CD4-positive, alpha-beta T cell (primary cell): Measurements from ENCODE around the gene POP7. TPM values are rescaled to one million over a fixed set of nuclear protein-coding genes. Genes with fewer than 3 reads are reported as not detected.

Experiments
- ATAC-seq: fragments of 200-7000 bp; cut with Tn5 transposase; one replicate; pipeline ENCODE4 v1.10.0; 2022; ENCODE audit warnings: mild to moderate bottlenecking; ENCODE audit not compliant: poor library complexity
- CTCF ChIA-PET: fragments of 350-600 bp; sonication (Branson Sonifier 250); formaldehyde crosslinking; loops from one replicate; lab custom pipeline; 2021; ENCODE audit warnings: antibody characterized with exemption, inconsistent platforms; lab: Charles Lee
- POLR2A ChIA-PET: fragments of 350-600 bp; sonication (Branson Sonifier 250); formaldehyde crosslinking; loops from one replicate; lab custom pipeline; 2021; ENCODE audit warnings: antibody characterized with exemption, inconsistent platforms; lab: Charles Lee
- DNase-seq, 14 experiments: peaks; one replicate each; pipeline ENCODE4 v3.0.0-alpha.2; 2013 to 2020; ENCODE audit warnings: mixed read lengths in 2 of 14
- H3K27ac ChIP-seq, 2 donors: one replicate each; pipeline versions ENCODE4 v1.5.1 to v1.7.0; 2013; ENCODE audit warnings: low read length in 2 of 2, low read depth in 1 of 2, mild to moderate bottlenecking in 1 of 2
- H3K27me3 ChIP-seq, 2 experiments: 1 replicate in 1 of 2; 2 replicates in 1 of 2; pipeline versions ENCODE4 v1.6.1 to v1.7.0; 2013; ENCODE audit warnings: low read length in 2 of 2, control low read depth in 1 of 2, mild to moderate bottlenecking in 1 of 2, moderate library complexity in 1 of 2; ENCODE audit not compliant: insufficient read depth in 2 of 2, control insufficient read depth in 1 of 2
- H3K36me3 ChIP-seq: one replicate; pipeline ENCODE4 v1.6.1; 2013; ENCODE audit warnings: low read length, control low read depth; ENCODE audit not compliant: insufficient read depth
- H3K4me1 ChIP-seq: one replicate; pipeline ENCODE4 v1.6.1; 2013; ENCODE audit warnings: low read length, control low read depth; ENCODE audit not compliant: insufficient read depth
- H3K4me3 ChIP-seq: one replicate; pipeline ENCODE4 v1.5.1; 2013; ENCODE audit warnings: mild to moderate bottlenecking, low read length, moderate library complexity
- H3K9me3 ChIP-seq, 2 experiments: 1 replicate in 1 of 2; 2 replicates in 1 of 2; pipeline versions ENCODE4 v1.6.1 to v1.7.0; 2013; ENCODE audit warnings: low read length in 2 of 2, mild to moderate bottlenecking in 2 of 2, control low read depth in 1 of 2, moderate library complexity in 1 of 2; ENCODE audit not compliant: control insufficient read depth in 1 of 2, insufficient read depth in 1 of 2
- H3K27ac Mint-ChIP-seq: one replicate; pipeline ENCODE4 v1.8.0; 2020; ENCODE audit warnings: mixed read lengths
- H3K27me3 Mint-ChIP-seq: one replicate; pipeline ENCODE4 v1.8.0; 2021; ENCODE audit warnings: mixed read lengths
- H3K36me3 Mint-ChIP-seq: one replicate; pipeline ENCODE4 v1.8.0; 2021; ENCODE audit warnings: low read depth, mixed read lengths
- H3K4me1 Mint-ChIP-seq: one replicate; pipeline ENCODE4 v1.8.0; 2021; ENCODE audit warnings: low read depth, mixed read lengths
- H3K4me3 Mint-ChIP-seq: one replicate; pipeline ENCODE4 v1.8.0; 2020; ENCODE audit warnings: mild to moderate bottlenecking, mixed read lengths
- H3K9me3 Mint-ChIP-seq: one replicate; pipeline ENCODE4 v1.8.0; 2020; ENCODE audit warnings: mixed read lengths
- intact Hi-C, 2 experiments: fragments of 100-400 bp; cut with DNase I in 1 of 2; cut with micrococcal nuclease in 1 of 2; formaldehyde crosslinking; loops; one replicate each; pipeline versions ENCODE4 v1.15.1 to v1.9.0; 2023 to 2025; cut with DNase I, micrococcal nuclease
- total RNA-seq, 174 experiments: library from RNA in 2 of 174; stranded (reverse) in 2 of 174; gene quantifications; one replicate each; pipeline ENCODE4 v1.2.3 and lab custom pipeline; 2021 to 2026
- TF ChIP-seq, protein P1 (sequence below): fragments of 200-600 bp; IDR thresholded peaks from one replicate; pipeline ENCODE4 v1.8.0; 2022; ENCODE audit warnings: antibody characterized with exemption, mild to moderate bottlenecking

Gene POP7
- total RNA-seq, 2 experiments from 2014 or later: 7.4 to 7.5 TPM

GRCh38 chr7:100726996-100727761, 21.3 kb downstream of the POP7 start:
- no peaks in the 10 kb centered on the region for H3K36me3 Mint-ChIP-seq
- Histone ChIP-seq H3K9me3 (no peaks in the 10 kb centered on the region), H3K27me3 (peaks cover 2 to 16% of the 10 kb centered on the region in 2 experiments), H3K4me1 (peaks cover 3% of the 10 kb centered on the region), H3K27ac (no peak overlapping the region), H3K36me3 (no peaks in the 10 kb centered on the region), H3K4me3 (no peak overlapping the region)
- CTCF ChIA-PET: interaction anchor here (0.5 to 0.6 kb wide), 2 partner anchors 371 to 698 kb away, joined by 3 to 4 read pairs; no protein-coding TSS in a partner anchor
- peaks cover 40% of the 10 kb centered on the region for H3K27me3 Mint-ChIP-seq
- DNase-seq (no peak), ATAC-seq (no peak)
- H3K4me3 Mint-ChIP-seq: no peak overlapping the region
- H3K4me1 Mint-ChIP-seq: peaks cover 5% of the 10 kb centered on the region
- no peaks in the 10 kb centered on the region for H3K9me3 Mint-ChIP-seq
- POLR2A ChIA-PET: interaction anchor here (0.6 kb wide), 1 partner anchor 554 kb away, joined by 5 read pairs; no protein-coding TSS in a partner anchor
- H3K27ac Mint-ChIP-seq: no peak overlapping the region
- TF ChIP-seq, protein P1, sequence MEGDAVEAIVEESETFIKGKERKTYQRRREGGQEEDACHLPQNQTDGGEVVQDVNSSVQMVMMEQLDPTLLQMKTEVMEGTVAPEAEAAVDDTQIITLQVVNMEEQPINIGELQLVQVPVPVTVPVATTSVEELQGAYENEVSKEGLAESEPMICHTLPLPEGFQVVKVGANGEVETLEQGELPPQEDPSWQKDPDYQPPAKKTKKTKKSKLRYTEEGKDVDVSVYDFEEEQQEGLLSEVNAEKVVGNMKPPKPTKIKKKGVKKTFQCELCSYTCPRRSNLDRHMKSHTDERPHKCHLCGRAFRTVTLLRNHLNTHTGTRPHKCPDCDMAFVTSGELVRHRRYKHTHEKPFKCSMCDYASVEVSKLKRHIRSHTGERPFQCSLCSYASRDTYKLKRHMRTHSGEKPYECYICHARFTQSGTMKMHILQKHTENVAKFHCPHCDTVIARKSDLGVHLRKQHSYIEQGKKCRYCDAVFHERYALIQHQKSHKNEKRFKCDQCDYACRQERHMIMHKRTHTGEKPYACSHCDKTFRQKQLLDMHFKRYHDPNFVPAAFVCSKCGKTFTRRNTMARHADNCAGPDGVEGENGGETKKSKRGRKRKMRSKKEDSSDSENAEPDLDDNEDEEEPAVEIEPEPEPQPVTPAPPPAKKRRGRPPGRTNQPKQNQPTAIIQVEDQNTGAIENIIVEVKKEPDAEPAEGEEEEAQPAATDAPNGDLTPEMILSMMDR: no peak
- intact Hi-C loops: no loop called here

- no peaks in the 10 kb centered on the region for H3K36me3 ChIP-seq
- no peak overlapping the region for H3K27ac ChIP-seq
- no peaks in the 10 kb centered on the region for H3K9me3 Mint-ChIP-seq
- H3K4me3 Mint-ChIP-seq: no peak overlapping the region
- intact Hi-C loops: no loop called here
- peaks cover 2 to 8% of the 10 kb centered on the region in 2 experiments for H3K27me3 ChIP-seq
- H3K4me3 ChIP-seq: no peak overlapping the region
- peaks cover 5% of the 10 kb centered on the region for H3K4me1 Mint-ChIP-seq
- ChIA-PET CTCF (no interaction called here), POLR2A (no interaction called here)
- H3K36me3 Mint-ChIP-seq: no peaks in the 10 kb centered on the region
- no peak overlapping the region for H3K27ac Mint-ChIP-seq
- no peaks in the 10 kb centered on the region for H3K9me3 ChIP-seq
- TF ChIP-seq, protein P1: no peak
- peaks cover 31% of the 10 kb centered on the region for H3K27me3 Mint-ChIP-seq
- peaks cover 3% of the 10 kb centered on the region for H3K4me1 ChIP-seq
- DNase-seq: no peak
- ATAC-seq: no peak
Observed at GRCh38 chr7:100728196-100728595, 22.3 kb downstream of the POP7 start.

GRCh38 chr7:100730136-100730800, 24.3 kb downstream of the POP7 start:
- no peak overlapping the region for H3K27ac Mint-ChIP-seq
- intact Hi-C loops: no loop called here

More at GRCh38 chr7:100730136-100730800, 24.3 kb downstream of the POP7 start:
- Histone ChIP-seq H3K27me3 (peaks cover 0 to 2% of the 10 kb centered on the region in 2 experiments), H3K4me3 (no peak overlapping the region), H3K4me1 (peaks cover under 1% of the 10 kb centered on the region), H3K9me3 (no peaks in the 10 kb centered on the region), H3K36me3 (no peaks in the 10 kb centered on the region), H3K27ac (no peak overlapping the region)
- TF ChIP-seq, protein P1: no peak
- ATAC-seq: no peak
- no peak overlapping the region for H3K4me3 Mint-ChIP-seq
- POLR2A ChIA-PET: no interaction called here
- H3K27me3 Mint-ChIP-seq: peaks cover 17% of the 10 kb centered on the region
- DNase-seq: no peak
- H3K36me3 Mint-ChIP-seq: no peaks in the 10 kb centered on the region
- H3K4me1 Mint-ChIP-seq: peaks cover 2% of the 10 kb centered on the region
- CTCF ChIA-PET: no interaction called here
- H3K9me3 Mint-ChIP-seq: no peaks in the 10 kb centered on the region
